Activated CD4-positive, alpha-beta T cell treated with anti-CD3 and anti-CD28 coated beads, Interleukin-2, amount 50 U/mL, for 4 hours (primary cell): ENCODE measurements around the gene ZSCAN31.
"Not testable (repeated sequence)": the region's sequence is repeated elsewhere in the genome, so short reads cannot be mapped to it uniquely, and the experiment has no call there.

ENCODE experiments used
- DNase-seq, 2 experiments: peaks; one replicate each; pipeline ENCODE4 v3.0.0-alpha.2; 2020

Gene ZSCAN31

GRCh38 chr6:28351493-28351925, 15.6 kb upstream of the ZSCAN31 start:
- DNase-seq, result no peak

DNA sequence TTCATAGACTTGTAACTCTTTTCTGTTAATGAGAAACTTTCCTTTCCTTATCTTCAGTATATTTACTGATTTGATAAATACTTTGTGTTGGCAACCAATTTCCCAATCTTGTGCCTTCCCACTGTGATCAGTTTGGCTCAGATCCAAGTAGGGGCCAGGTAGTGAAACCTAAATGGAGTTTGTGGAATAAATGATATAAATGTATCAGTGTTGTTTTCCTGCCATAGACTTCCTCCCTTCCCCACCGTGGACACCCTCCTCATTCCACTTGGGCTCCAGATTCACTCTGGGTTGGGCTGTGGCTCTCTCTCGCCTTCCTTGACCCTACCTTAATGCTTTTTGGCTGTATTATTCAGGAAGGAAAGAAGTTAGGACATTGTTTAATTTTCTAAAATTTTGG, 15.1 kb upstream of the ZSCAN31 start:
- DNase-seq, result no peak

DNA sequence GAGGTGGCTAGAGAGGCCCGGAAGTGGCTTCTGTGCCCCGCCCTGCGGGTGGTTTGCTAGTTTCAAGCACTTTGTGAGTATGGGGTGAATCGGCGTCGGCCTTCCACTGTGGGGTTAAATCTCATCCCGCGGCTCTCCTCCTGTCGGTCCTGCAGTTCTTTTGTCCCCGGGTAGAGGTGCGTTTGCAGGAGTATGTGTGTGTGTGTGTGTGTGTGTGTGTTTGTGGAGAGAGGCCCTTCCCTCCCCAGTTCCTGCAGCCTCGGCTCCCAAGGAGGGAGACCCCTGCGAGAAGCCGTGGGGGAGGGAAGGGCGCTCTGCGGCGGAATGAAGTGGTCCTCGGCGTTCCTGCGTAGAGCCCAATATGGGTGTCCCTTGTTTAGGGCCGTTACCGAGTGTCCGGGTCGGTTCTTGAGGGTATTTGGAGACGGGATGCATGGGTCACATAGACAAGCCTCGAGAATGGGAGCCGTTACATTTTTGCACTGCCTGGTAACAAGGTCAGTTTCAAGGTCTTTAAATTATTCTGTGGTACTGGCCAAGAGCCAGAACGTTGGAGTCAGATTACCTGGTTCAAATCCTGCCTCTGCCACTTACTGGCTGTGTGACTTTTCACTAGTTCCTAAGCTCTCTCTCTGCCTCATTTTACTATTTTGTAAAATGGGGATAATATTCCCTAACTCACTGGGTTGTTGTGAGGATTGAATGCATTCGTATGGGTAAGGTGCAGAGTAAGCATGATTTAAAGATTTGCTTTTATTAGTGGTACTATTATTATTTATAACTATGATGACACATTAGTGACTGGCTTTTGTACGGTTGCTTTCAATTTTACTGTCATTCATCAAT, 14.2 kb upstream of the ZSCAN31 start, which contains the start of gene ZKSCAN3:
Gene ZKSCAN3 (plus strand): TSS at position 56 of the 846 bp plus-strand sequence. CDS start 9,640 bp downstream, outside the sequence.
- peak; percentile 76 for DNase-seq

DNA sequence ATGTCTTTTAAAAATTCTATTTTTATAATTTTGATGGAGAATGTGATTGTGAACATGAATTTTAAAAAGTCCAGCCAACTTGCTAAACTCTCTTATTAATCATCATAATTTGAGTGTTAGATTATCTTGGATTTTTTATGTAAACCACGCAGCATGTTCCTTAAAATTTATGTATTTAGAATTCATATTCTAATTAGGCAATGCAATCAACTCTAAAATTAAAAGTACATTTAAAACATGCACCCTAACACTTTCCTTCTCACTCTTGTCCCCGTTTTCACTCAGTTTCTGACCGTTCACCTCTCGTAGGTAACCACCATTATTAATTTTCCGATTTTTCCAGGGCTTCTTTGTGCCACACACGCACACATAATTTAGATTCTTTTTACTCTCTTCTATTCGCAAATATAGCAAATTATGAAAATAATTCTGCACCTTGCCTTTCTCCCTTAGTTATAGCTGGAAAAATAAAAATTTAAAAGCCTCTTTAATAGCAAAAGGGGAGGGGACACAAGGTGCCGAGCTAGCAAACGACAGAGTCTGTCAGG, 13.5 kb upstream of the ZSCAN31 start:
- no peak for DNase-seq

DNA sequence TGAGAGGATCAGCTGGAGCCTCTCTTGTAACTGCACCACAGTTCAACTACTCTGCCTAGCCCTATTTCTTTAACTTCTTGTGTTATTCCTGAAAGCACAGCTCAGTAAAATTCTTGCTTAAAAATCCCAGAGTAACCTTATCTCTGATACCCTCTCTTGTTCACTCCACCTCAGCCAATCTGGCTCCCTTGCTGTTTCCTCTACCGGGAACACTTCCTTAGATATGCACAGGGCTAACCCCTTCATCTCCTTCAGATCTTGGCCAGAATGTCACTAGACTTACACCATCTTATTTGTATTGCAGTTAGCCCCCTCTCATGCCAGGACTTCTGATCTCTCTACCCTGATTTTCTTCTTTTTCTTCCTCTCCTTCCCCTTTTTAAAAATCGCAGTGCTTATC, 11.2 kb upstream of the ZSCAN31 start:
- no peak for DNase-seq

DNA sequence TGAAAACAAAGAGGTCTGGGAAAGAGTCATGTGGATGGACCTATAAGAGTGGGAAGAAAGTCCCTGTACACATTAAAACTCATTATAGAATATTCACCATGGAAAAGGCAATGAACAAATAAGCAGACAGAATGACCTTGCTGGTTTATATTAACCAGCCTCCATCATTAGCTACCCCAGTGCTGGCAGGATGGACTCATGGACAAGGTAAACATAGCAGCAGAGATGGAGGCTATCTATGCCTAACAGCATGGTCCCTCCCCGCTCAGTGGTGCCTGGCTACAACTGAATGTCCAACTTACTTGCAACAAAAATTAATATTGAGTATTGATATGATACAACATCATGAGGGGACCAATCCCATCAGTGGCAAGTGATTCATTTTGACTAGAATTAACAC, 9.3 kb upstream of the ZSCAN31 start:
- DNase-seq, result no peak

DNA sequence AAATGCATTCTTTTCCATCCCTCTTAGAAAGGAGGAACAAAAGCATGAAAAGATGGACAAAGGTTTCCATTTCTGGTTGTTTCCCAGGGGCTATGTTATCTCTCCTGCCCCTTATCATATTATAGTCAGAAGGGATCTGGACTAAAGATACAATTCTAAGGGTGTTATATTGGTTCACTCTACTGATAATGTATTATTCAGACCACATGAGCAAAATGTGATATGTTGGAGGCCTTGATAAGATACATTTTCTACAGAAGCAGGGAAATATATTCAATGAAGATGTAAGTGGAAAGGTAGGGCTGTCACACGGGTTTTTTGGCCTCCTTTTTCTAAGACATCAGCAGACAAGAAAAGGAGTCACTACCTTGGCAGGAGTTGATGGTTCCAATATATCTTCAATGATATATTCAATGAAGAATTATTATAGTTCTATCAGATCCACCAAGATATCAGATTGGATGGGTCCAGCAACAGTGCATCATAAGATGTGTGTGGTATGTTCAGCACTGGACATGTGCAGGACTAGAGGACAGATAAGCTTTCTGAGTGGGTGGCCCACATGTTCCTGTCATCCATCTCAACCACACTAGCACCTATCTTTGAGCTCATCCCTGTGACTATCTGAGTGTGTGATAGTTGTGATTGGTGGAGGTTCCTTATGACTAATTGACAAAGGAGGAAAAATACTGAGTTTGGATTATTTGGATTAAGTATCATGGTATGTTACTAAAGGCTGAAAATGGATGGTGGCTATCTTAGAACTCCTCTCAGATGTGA, 8.1 kb upstream of the ZSCAN31 start:
- no peak for DNase-seq

GRCh38 chr6:28340310-28341095, 4.6 kb upstream of the ZSCAN31 start:
- DNase-seq, result no peak

- DNase-seq, result no peak
Observed at GRCh38 chr6:28337121-28337520, 1.2 kb upstream of the ZSCAN31 start.

DNA sequence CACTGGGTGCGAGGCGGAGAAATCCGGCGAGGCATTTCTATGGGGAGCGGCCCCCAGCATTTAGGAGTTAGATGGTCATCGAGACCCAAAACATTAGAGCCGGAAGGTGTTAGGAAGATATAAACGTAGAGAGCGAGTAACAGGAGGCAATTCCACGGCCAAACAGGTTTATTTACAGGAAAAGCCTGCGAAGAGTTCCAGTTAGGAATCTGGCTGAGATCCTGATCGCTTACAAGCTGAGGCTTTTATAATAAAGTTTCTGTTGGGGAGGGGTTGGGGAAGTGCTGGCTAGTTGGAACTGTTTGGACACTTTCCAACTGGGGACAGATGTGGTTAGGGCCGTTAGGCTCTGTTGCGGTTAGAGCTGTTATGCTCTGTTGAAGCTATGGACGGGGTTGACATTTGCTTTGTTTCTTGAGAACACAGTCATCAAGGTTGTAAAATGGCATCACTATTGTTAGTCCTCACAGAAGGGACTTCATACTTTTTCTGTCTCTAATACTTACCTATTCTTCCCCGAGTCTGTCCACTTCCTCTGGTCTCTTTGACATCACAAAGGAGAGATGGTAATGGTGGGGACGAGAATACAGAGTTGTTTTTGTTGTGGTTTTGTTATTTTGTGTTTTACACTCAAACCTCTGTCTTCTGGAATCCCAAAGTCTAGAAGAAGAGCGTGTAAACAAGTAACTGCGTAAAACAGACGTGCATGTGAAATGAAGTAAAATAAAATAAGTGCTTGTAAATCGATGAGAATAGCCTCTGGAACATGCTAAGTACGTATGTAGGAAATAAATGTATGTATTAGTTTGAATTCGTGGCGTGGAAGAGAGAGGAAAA, 554 bp upstream of the ZSCAN31 start:
- DNase-seq, result no peak

- DNase-seq, result no peak
Observed at GRCh38 chr6:28335040-28335563, 846 bp downstream of the ZSCAN31 start.

DNA sequence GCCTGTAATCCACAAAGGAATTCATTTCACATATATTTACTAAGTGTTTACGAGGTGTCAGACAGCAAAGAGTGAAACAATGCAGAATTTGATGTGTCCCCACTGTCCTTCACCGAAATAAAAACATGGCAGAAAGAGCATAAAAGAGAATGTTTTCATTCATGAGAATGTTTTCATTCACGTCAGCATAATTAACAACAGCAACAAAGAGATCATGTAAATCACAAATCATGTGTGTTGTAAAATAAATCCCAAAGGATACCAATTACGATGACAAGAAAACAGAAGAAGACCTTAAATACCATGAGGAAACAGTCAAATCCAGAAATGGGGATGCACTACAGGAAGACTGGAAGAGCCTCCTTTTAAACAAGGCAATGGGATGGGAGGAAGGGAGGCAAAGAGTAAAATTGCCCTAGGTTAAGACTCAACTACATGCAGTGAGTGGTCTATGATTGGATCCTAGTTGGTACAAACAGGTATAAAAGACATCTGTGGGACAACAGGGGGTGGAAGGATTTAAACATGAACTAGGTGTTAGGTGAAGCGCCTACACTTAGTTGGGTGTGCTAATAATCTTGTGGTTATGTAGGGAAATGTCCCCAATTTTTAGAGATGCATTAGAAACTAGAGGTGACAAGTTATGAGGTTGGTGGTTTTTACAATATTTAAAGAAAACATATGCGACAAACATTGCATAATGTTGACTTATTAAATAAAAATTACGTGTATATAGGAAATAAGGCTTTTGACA, 1.5 kb downstream of the ZSCAN31 start:
- no peak for DNase-seq

DNA sequence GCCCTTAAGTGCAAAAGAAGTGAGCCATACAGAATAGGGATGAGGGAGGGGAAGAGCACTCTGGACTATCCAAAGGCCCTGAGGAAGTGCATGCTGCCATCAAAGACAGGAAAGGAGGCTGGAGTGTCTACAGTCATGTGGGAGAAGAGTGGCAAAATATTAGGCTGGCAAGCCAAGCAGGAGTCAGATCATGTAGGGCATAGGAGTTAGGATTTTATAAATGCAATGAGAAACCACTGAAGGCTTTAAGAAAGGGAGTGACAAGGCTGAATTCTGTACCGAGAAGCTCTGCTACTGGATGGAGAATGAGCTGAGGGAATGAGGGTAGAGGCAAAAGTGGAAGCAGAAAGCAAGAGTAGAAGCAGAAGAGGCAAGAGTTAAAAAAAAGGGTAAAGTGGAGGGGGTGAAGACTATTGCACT, 2.3 kb downstream of the ZSCAN31 start:
- DNase-seq, result no peak

DNA sequence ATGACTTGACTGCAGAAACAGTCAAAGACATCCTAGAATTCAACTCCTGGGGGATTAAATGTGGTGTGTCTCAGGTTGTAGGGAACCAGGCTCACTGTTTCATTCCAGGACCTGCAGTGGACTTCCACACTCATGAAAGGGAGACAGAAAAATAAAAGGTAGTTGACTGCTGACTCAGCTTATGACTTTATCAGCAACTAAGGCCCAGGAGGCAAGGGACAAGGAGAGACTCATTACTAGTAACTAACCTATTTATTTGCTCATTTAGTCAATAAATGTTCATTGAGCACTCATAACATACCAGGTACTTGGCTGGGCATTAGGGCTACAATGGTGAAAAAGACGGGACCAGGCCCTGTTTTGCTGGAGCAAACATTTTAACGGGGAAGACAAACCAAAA, 2.9 kb downstream of the ZSCAN31 start:
- DNase-seq, result no peak

GRCh38 chr6:28330041-28330440, 5.9 kb downstream of the ZSCAN31 start:
- no peak for DNase-seq

DNA sequence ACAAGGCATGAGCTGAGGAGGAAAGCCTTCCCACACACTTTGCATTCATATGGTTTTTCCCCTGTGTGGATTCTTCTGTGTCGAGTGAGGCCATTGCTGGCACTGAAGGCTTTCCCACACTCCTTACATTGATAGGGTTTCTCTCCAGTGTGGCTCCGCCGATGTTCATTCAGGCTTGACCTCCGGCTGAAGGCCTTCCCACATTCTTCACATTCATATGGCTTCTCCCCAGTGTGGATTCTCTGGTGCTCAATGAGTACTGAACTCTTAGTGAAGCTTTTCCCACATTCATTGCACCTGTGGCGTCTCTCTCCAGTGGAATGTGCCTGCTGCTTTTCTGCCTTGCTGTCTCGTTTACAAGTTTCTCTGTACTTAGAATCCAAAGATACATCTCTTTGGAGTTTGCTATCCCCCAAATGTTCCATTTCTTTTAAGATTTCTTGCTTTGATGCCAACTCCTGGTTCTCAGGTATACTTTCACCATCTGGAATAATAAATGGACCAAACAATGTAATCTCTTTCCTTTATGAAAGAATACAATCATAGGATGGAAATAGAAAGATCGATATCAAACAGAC, 9.5 kb downstream of the ZSCAN31 start:
- no peak for DNase-seq

DNA sequence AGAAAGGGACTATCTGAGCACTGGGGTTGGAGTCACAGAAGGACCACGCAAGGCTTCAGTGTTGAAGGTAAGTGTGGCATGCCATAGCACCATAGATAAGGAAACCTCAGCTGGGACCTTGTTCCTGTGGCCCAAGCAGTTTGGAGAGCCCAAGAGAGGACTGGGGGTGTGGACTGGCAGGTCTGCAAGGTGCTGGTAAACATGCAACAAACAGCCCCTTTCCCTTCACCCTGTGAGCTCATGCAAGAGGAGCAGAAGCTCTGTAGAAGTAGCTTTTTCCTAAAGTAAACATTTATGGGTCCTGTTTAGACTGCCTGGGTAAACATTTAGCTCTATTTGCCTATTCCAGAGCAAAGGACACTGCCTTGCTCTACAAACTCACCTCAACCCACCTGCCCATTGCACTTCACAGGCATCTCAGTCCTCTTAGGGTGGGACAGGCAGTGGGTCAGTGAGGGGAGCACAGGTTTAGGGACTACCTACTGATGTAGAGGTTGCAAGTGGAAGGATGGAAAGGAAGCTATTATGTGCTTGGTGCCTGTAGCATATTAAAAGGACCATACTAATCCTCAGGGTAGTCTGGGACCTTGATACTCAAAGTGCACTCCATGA, 12.0 kb downstream of the ZSCAN31 start:
- no peak for DNase-seq

DNA sequence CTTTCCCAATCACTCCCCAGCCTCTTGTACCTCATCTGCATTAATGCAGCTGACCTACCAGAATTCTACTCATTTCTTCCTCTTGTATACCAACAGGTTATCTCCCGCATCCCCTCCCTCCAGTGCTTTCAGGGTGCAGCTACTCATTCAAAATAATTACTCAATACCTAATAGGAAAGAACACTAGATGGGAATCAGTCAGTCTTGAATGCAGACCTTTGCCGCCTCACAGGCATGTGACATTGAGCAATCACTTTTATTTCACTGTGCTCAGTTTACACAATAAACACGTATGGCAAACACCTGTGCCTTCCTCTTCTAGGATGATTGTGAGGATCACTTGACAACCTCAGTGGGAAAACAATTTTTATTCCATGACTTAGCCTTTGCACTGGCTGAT, 13.3 kb downstream of the ZSCAN31 start:
- no peak for DNase-seq

DNA sequence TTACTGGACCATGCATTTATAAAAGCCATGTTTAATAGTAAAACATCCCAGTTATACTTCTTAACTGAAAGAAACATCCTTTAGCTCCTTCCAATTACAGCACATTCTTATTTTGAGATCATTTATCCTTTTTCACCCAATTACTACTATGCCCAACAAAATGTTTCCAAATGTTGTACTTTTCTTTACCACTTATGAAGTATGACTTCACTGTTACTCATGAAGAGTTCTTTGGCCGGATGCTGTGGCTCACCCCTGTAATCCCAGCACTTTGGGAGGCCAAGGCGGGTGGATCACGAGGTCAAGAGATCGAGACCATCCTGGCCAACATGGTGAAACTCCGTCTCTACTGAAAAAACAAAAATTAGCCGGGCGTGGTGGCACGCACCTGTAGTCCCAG, 18.1 kb downstream of the ZSCAN31 start:
- DNase-seq, result not testable (repeated sequence)

DNA sequence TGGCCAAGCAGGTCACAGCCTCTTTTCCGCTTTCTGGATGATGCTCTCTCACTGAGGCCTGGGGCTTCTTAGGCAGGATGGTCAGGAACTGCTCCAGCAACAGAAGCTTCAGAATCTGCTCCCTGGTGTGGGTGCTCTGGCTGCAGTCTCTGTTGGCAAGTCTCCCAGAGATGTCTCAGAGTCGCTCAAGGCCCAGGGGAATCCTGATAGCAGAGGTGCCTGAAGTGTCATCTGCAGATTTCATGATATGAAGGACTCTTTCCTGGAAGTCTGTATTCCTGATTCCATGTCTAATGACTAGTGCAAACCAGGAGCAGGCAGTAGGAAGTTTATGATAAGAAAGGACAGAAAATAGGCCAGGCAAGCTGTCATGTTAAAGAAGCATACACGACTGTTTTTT, 20.3 kb downstream of the ZSCAN31 start:
- DNase-seq, result no peak
